ENCODE results near the gene DBT. TPM values are rescaled to one million over a fixed set of nuclear protein-coding genes. Genes with fewer than 3 reads are reported as not detected.

Gene DBT
- total RNA-seq, 1 donor from 2014 or later = 13.7 TPM

DNA sequence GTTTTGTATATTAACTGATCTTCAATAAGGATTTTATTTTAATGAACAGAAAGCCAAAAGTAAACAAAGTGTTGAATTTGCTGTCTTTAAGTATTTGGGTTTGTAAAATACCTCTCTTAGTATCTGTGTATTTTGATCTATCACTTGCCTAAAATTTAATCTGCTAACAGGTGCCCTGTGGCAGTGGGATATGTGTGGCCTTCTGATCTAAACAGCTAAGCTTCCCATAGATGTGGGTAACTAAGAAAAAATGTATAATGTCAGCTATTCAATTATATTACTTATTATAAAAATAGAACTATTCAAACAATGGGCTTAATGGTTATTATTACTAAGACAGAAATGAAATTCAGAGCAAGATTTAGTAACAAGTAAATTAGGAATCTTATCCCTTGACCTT lies 86.8 kb downstream of the DBT start:
- Mint-ChIP-seq H3K9me3 (no peaks in the 10 kb centered on the region), H3K4me1 (peaks cover 6% of the 10 kb centered on the region), H3K27ac (no peak overlapping the region), H3K36me3 (no peaks in the 10 kb centered on the region), H3K4me3 (no peak overlapping the region), H3K27me3 (ENCODE audit: insufficient read depth, low read depth) (no peaks in the 10 kb centered on the region)
- Histone ChIP-seq H3K79me2 (ENCODE audit: low read depth) (no peaks in the 10 kb centered on the region), H2AFZ (replicated peaks) (no peak overlapping the region), H4K20me1 (ENCODE audit: low read depth) (no peaks in the 10 kb centered on the region), H3K36me3 (no peaks in the 10 kb centered on the region), H3K27ac (no peak overlapping the region), H3K4me2 (no peak overlapping the region), H3K4me3 (no peak overlapping the region), H3K9me3 (ENCODE audit: low read depth) (no peaks in the 10 kb centered on the region), H3K27me3 (no peaks in the 10 kb centered on the region), H3K4me1 (peaks cover 11% of the 10 kb centered on the region), H3K9ac (no peak overlapping the region), H3F3A (ENCODE audit: low read depth) (peaks cover 14% of the 10 kb centered on the region)
- no peak for DNase-seq (ENCODE audit: low spot score)
- TF ChIP-seq, protein P1, sequence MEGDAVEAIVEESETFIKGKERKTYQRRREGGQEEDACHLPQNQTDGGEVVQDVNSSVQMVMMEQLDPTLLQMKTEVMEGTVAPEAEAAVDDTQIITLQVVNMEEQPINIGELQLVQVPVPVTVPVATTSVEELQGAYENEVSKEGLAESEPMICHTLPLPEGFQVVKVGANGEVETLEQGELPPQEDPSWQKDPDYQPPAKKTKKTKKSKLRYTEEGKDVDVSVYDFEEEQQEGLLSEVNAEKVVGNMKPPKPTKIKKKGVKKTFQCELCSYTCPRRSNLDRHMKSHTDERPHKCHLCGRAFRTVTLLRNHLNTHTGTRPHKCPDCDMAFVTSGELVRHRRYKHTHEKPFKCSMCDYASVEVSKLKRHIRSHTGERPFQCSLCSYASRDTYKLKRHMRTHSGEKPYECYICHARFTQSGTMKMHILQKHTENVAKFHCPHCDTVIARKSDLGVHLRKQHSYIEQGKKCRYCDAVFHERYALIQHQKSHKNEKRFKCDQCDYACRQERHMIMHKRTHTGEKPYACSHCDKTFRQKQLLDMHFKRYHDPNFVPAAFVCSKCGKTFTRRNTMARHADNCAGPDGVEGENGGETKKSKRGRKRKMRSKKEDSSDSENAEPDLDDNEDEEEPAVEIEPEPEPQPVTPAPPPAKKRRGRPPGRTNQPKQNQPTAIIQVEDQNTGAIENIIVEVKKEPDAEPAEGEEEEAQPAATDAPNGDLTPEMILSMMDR (IDR thresholded peaks at IDR 0.05) = no peak
- TF ChIP-seq EZH2phosphoT487 (IDR thresholded peaks at IDR 0.05) (no peak), EZH2 (IDR thresholded peaks at IDR 0.05) (no peak)

DNA sequence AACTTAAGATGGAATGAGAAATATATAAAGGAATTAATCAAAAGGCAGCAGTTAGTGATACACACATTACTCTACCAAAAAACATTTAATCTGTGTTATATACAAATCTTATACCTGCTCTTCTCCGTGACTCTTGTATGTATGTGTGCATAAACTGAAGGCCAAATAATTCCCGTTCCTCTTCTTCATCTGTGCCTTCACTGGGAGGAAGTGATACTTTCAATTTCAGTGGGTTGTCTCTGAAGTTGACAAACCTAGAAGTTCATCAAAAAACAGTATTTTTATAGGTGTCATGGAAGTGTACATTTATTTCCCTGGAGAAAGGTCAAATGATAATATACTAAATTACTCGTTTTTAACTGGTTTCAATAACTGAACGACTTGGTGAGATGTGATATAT lies 97.4 kb downstream of the DBT start:
- H3K36me3 Mint-ChIP-seq = peaks cover 7% of the 10 kb centered on the region
- Histone ChIP-seq H3K9me3 (ENCODE audit: low read depth) (no peaks in the 10 kb centered on the region), H3K27me3 (no peaks in the 10 kb centered on the region), H3K9ac (no peak overlapping the region), H3F3A (ENCODE audit: low read depth) (peaks cover 7% of the 10 kb centered on the region), H3K79me2 (ENCODE audit: low read depth) (no peaks in the 10 kb centered on the region), H3K4me1 (no peaks in the 10 kb centered on the region), H3K4me2 (no peak overlapping the region), H3K4me3 (no peak overlapping the region), H3K27ac (no peak overlapping the region), H3K36me3 (no peaks in the 10 kb centered on the region), H4K20me1 (ENCODE audit: low read depth) (no peaks in the 10 kb centered on the region), H2AFZ (replicated peaks) (no peak overlapping the region)
- H3K9me3 Mint-ChIP-seq = no peaks in the 10 kb centered on the region
- H3K27me3 Mint-ChIP-seq (ENCODE audit: insufficient read depth, low read depth) = no peaks in the 10 kb centered on the region
- H3K27ac Mint-ChIP-seq = no peak overlapping the region
- TF ChIP-seq, protein P1 (IDR thresholded peaks at IDR 0.05) = no peak
- TF ChIP-seq EZH2 (IDR thresholded peaks at IDR 0.05) (no peak), EZH2phosphoT487 (IDR thresholded peaks at IDR 0.05) (no peak)
- H3K4me1 Mint-ChIP-seq = no peaks in the 10 kb centered on the region
- no peak overlapping the region for H3K4me3 Mint-ChIP-seq
- DNase-seq (ENCODE audit: low spot score) = no peak

DNA sequence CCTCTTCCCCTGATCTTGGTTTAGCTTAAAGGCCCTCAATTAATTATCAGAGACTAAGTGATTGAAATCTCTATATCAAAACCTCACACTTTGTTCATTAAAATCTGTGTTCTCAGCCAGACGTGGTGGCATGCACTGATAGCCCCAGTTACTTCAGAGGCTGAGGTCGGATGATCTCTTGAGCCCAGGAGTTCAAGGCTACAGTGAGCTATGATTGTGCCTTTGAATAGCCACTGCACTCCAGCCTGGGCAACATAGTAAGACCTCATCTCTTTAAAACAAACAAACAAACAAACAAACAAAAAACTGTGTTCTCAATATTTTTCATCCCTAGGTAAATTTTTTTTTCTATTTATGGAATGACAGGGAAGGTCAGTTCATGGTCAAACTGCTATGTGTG lies 98.0 kb downstream of the DBT start:
- Histone ChIP-seq H3K79me2 (ENCODE audit: low read depth) (no peaks in the 10 kb centered on the region), H3K27me3 (no peaks in the 10 kb centered on the region), H3K9me3 (ENCODE audit: low read depth) (no peaks in the 10 kb centered on the region), H2AFZ (replicated peaks) (no peak overlapping the region), H4K20me1 (ENCODE audit: low read depth) (no peaks in the 10 kb centered on the region), H3K4me3 (no peak overlapping the region), H3K9ac (no peak overlapping the region), H3K36me3 (no peaks in the 10 kb centered on the region), H3K27ac (no peak overlapping the region), H3F3A (ENCODE audit: low read depth) (peaks cover 8% of the 10 kb centered on the region), H3K4me1 (no peaks in the 10 kb centered on the region), H3K4me2 (no peak overlapping the region)
- DNase-seq (ENCODE audit: low spot score) = no peak
- no peaks in the 10 kb centered on the region for H3K9me3 Mint-ChIP-seq
- no peak overlapping the region for H3K27ac Mint-ChIP-seq
- H3K27me3 Mint-ChIP-seq (ENCODE audit: insufficient read depth, low read depth) = no peaks in the 10 kb centered on the region
- H3K36me3 Mint-ChIP-seq = peaks cover 8% of the 10 kb centered on the region
- H3K4me3 Mint-ChIP-seq = no peak overlapping the region
- no peaks in the 10 kb centered on the region for H3K4me1 Mint-ChIP-seq
- TF ChIP-seq EZH2phosphoT487 (IDR thresholded peaks at IDR 0.05) (no peak), EZH2 (IDR thresholded peaks at IDR 0.05) (no peak)
- TF ChIP-seq, protein P1 (IDR thresholded peaks at IDR 0.05) = no peak
